IMR-90 (cell line): Measurements from ENCODE around the gene PDCD1LG2. TPM values are rescaled to one million over a fixed set of nuclear protein-coding genes. Genes with fewer than 3 reads are reported as not detected.

Source experiments
- ATAC-seq: fragments of 200-7000 bp; cut with Tn5 transposase; 2 replicates; pipeline ENCODE4 v1.9.1; 2020; ENCODE audit warnings: low read depth, mild to moderate bottlenecking, moderate library complexity
- BruUV-seq: library from RNA; stranded (reverse); fragments of 400-500 nt; replicated peaks from 2 replicates; lab custom pipeline; 2021; lab: Mats Ljungman, UMichigan
- CTCF ChIA-PET: fragments of 300-600 bp; formaldehyde crosslinking; extraction: SDS; loops from one replicate; lab custom pipeline; 2021; ENCODE audit warnings: antibody characterized with exemption; lab: Yijun Ruan, JAX
- POLR2A ChIA-PET: fragments of 300-600 bp; sonication (Branson Sonifier 250); formaldehyde crosslinking; loops from one replicate; lab custom pipeline; 2022; ENCODE audit warnings: antibody characterized with exemption; ENCODE audit not compliant: unreplicated experiment; lab: Charles Lee
- DNase-seq: peaks from one replicate; pipeline ENCODE4 v3.0.0; 2013
- H2AFZ ChIP-seq: replicated peaks from 2 replicates; pipeline ENCODE3; 2013; ENCODE audit warnings: low read length, mild to moderate bottlenecking; ENCODE audit not compliant: poor library complexity
- H2AK5ac ChIP-seq: 2 replicates; pipeline ENCODE4 v1.6.1; 2013; ENCODE audit warnings: low read depth, low read length, inconsistent platforms
- H2AK9ac ChIP-seq: replicated peaks from 2 replicates; pipeline ENCODE3; 2013; ENCODE audit warnings: mild to moderate bottlenecking, low read depth, low read length, moderate library complexity; ENCODE audit not compliant: poor library complexity
- H2BK120ac ChIP-seq: 2 replicates; pipeline ENCODE4 v1.6.1; 2013; ENCODE audit warnings: low read depth, low read length, inconsistent platforms
- H2BK15ac ChIP-seq: 3 replicates; pipeline ENCODE4 v1.6.1; 2013; ENCODE audit warnings: low read depth, low read length, inconsistent platforms
- H2BK20ac ChIP-seq: 2 replicates; pipeline ENCODE4 v1.6.1; 2013; ENCODE audit warnings: low read depth, mild to moderate bottlenecking, inconsistent platforms, low read length, moderate library complexity
- H2BK5ac ChIP-seq: 2 replicates; pipeline ENCODE4 v1.6.1; 2013; ENCODE audit warnings: mild to moderate bottlenecking, low read depth, low read length, inconsistent platforms; ENCODE audit not compliant: poor library complexity, severe bottlenecking
- H3K14ac ChIP-seq: replicated peaks from 2 replicates; pipeline ENCODE4 v1.6.1; 2013; ENCODE audit warnings: low read depth, low read length, inconsistent platforms
- H3K18ac ChIP-seq: 2 replicates; pipeline ENCODE4 v1.6.1; 2013; ENCODE audit warnings: low read depth, low read length, control low read depth
- H3K23ac ChIP-seq: 2 replicates; pipeline ENCODE4 v1.6.1; 2013; ENCODE audit warnings: low read depth, low read length, inconsistent platforms
- H3K27ac ChIP-seq: 2 replicates; pipeline ENCODE4 v1.5.1; 2013; ENCODE audit warnings: mild to moderate bottlenecking, control low read depth, low read length; ENCODE audit not compliant: insufficient read depth
- H3K27me3 ChIP-seq: 2 replicates; pipeline ENCODE4 v1.6.1; 2013; ENCODE audit warnings: low read length; ENCODE audit not compliant: control insufficient read depth, insufficient read depth
- H3K36me3 ChIP-seq: 2 replicates; pipeline ENCODE4 v1.6.1; 2013; ENCODE audit warnings: low read length, mixed read lengths; ENCODE audit not compliant: control insufficient read depth, insufficient read depth
- H3K4ac ChIP-seq: 2 replicates; pipeline ENCODE4 v1.6.1; 2013; ENCODE audit warnings: low read depth, low read length, inconsistent platforms
- H3K4me1 ChIP-seq: 2 replicates; pipeline ENCODE4 v1.6.1; 2013; ENCODE audit warnings: low read length, mixed read lengths; ENCODE audit not compliant: control insufficient read depth, insufficient read depth
- H3K4me2 ChIP-seq: 2 replicates; pipeline ENCODE4 v1.6.1; 2013; ENCODE audit warnings: low read depth, mild to moderate bottlenecking, control low read depth, low read length, moderate library complexity
- H3K4me3 ChIP-seq: 2 replicates; pipeline ENCODE4 v1.5.1; 2013; ENCODE audit warnings: low read depth, mild to moderate bottlenecking, control low read depth, low read length, moderate library complexity; ENCODE audit not compliant: insufficient read depth
- H3K56ac ChIP-seq: 2 replicates; pipeline ENCODE4 v1.6.1; 2013; ENCODE audit warnings: low read length, inconsistent platforms; ENCODE audit not compliant: insufficient read depth; ENCODE audit errors: extremely low read depth
- H3K79me1 ChIP-seq, 2 experiments: 2 replicates each; pipeline ENCODE4 v1.6.1; 2013; ENCODE audit warnings: low read length in 2 of 2, inconsistent platforms in 1 of 2, low read depth in 1 of 2
- H3K9ac ChIP-seq: 2 replicates; pipeline ENCODE4 v1.6.1; 2013; ENCODE audit warnings: low read depth, low read length, control low read depth
- H3K9me1 ChIP-seq: 2 replicates; pipeline ENCODE4 v1.6.1; 2013; ENCODE audit warnings: low read length, inconsistent platforms; ENCODE audit not compliant: insufficient read depth
- H3K9me3 ChIP-seq: 2 replicates; pipeline ENCODE4 v1.6.1; 2013; ENCODE audit warnings: low read length; ENCODE audit not compliant: control insufficient read depth, insufficient read depth
- H4K20me1 ChIP-seq: 2 replicates; pipeline ENCODE4 v1.6.1; 2013; ENCODE audit warnings: low read length, inconsistent platforms; ENCODE audit not compliant: insufficient read depth
- H4K5ac ChIP-seq: 2 replicates; pipeline ENCODE4 v1.6.1; 2013; ENCODE audit warnings: mild to moderate bottlenecking, low read depth, low read length, control low read depth
- H4K8ac ChIP-seq, 2 experiments: 2 replicates each; pipeline ENCODE4 v1.6.1; 2013; ENCODE audit warnings: low read depth in 2 of 2, low read length in 2 of 2, control low read depth in 1 of 2, inconsistent platforms in 1 of 2
- H4K91ac ChIP-seq: 2 replicates; pipeline ENCODE4 v1.6.1; 2013; ENCODE audit warnings: low read depth, low read length, inconsistent platforms; ENCODE audit not compliant: insufficient read depth
- CEBPB ChIP-seq: IDR thresholded peaks from 2 replicates; pipeline ENCODE4 v1.6.1; 2012; ENCODE audit warnings: low read depth, low read length, improper control_type of control experiment
- CTCF ChIP-seq: conservative IDR thresholded peaks from 2 replicates; pipeline ENCODE4 v1.5.1; 2012; ENCODE audit warnings: mild to moderate bottlenecking, low read depth, low read length, improper control_type of control experiment
- ELK1 ChIP-seq: fragments of 150-350 bp; IDR thresholded peaks from 2 replicates; pipeline ENCODE4 v1.6.1; 2016; ENCODE audit warnings: low read depth, mild to moderate bottlenecking, low read length, moderate library complexity, borderline replicate concordance
- RAD21 ChIP-seq: IDR thresholded peaks from 2 replicates; pipeline ENCODE4 v1.6.1; 2012; ENCODE audit warnings: low read length, improper control_type of control experiment
- RCOR1 ChIP-seq: IDR thresholded peaks from 2 replicates; pipeline ENCODE4 v1.6.1; 2012; ENCODE audit warnings: mild to moderate bottlenecking, low read length, improper control_type of control experiment; ENCODE audit not compliant: insufficient replicate concordance
- dilution Hi-C: fragments of 300-500 bp; cut with HindIII; formaldehyde crosslinking; loops from one replicate; pipeline ENCODE4 v1.14.3; 2018; ENCODE audit warnings: low sequenced_read_pairs; ENCODE audit not compliant: unreplicated experiment
- in situ Hi-C: fragments of 300-500 bp; cut with MboI; formaldehyde crosslinking; loops from 3 replicates; pipeline ENCODE4 v1.14.3; 2019; ENCODE audit warnings: low sequenced_read_pairs, inconsistent platforms, mixed read lengths
- intact Hi-C: fragments of 100-400 bp; cut with micrococcal nuclease; formaldehyde crosslinking; loops from 2 replicates; pipeline ENCODE4 v1.10.0; 2022
- polyA plus RNA-seq, 3 experiments: library from polyadenylated mRNA; depleted of rRNA; stranded (reverse); fragments of >200 nt; gene quantifications; 2 replicates each; pipeline ENCODE4 v1.2.3, GENCODE V29; 2012; ENCODE audit warnings: low replicate concordance in 1 of 3
- total RNA-seq: library from RNA; depleted of rRNA; stranded (reverse); fragments of >200 nt; gene quantifications from 2 replicates; pipeline ENCODE4 v1.2.3, GENCODE V29; 2012
- TF ChIP-seq, protein P1 (sequence below): fragments of 150-350 bp; IDR thresholded peaks from 2 replicates; pipeline ENCODE4 v1.6.1; 2017; ENCODE audit warnings: mild to moderate bottlenecking, antibody characterized with exemption, low read length, low read depth

Gene PDCD1LG2
- total and polyA plus RNA-seq, 2 of the 4 experiments (the other 2 are of a cell fraction) = 17.5 to 33.3 TPM

- H3K27me3 ChIP-seq = no peaks in the 10 kb centered on the region
- dilution Hi-C loops = no loop called here
- peak overlapping the region; percentile 73 for H4K91ac ChIP-seq
- peak overlapping the region; percentile 65 for H2BK20ac ChIP-seq
- H2AFZ ChIP-seq = no peak overlapping the region
- H3K79me1 ChIP-seq = peaks cover 0 to 21% of the 10 kb centered on the region in 2 experiments; a peak in 2 of 4 replicates
- H3K4me3 ChIP-seq = no peak overlapping the region
- peak overlapping the region; percentile 92 for H2BK5ac ChIP-seq
- H2BK15ac ChIP-seq = peak overlapping the region; percentile 59; the same call in 2 of the 3 replicates
- ChIA-PET POLR2A (interaction anchor here (0.6 to 2.0 kb wide), 2 partner anchors 75 to 1779 kb away, joined by 3 to 9 read pairs; partner anchors contain the start of gene PDCD1LG2), CTCF (no interaction called here)
- peak overlapping the region; percentile 79 for H2AK5ac ChIP-seq
- H3K4ac ChIP-seq = peak overlapping the region; percentile 83
- no peaks in the 10 kb centered on the region for H3K9me3 ChIP-seq
- DNase-seq (peak; percentile 79), ATAC-seq (peak; percentile 38)
- no peaks in the 10 kb centered on the region for H4K20me1 ChIP-seq
- H2BK120ac ChIP-seq = peak overlapping the region; percentile 71
- peak overlapping the region; percentile 82 for H3K56ac ChIP-seq
- peak overlapping the region; percentile 90 for H3K18ac ChIP-seq
- in situ Hi-C loops = loop anchor here (5.0 to 25.0 kb wide), 4 partner anchors 74 to 1199 kb away; partner anchors contain the start of genes JAK2 and PDCD1LG2
- H3K27ac ChIP-seq = peak overlapping the region; percentile 88
- H3K4me1 ChIP-seq = peaks cover 14% of the 10 kb centered on the region
- TF ChIP-seq CEBPB (no peak), ELK1 (no peak), RCOR1 (no peak), RAD21 (no peak), CTCF (no peak)
- TF ChIP-seq, protein P1, sequence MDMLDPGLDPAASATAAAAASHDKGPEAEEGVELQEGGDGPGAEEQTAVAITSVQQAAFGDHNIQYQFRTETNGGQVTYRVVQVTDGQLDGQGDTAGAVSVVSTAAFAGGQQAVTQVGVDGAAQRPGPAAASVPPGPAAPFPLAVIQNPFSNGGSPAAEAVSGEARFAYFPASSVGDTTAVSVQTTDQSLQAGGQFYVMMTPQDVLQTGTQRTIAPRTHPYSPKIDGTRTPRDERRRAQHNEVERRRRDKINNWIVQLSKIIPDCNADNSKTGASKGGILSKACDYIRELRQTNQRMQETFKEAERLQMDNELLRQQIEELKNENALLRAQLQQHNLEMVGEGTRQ = no peak
- H3K14ac ChIP-seq = peak overlapping the region; percentile 53
- intact Hi-C loops = no loop called here
- no peak overlapping the region for H3K4me2 ChIP-seq
- no peak overlapping the region for H2AK9ac ChIP-seq
- H4K5ac ChIP-seq = peak overlapping the region; percentile 52; the same call in 1 of the 2 replicates
- no TSS peak for BruUV-seq
- peak overlapping the region; percentile 28; the same call in 1 of the 2 replicates for H3K9ac ChIP-seq
- H3K9me1 ChIP-seq = peaks cover 2% of the 10 kb centered on the region; the same call in 1 of the 2 replicates
- H4K8ac ChIP-seq = peak overlapping the region; percentile 75 to 80
- H3K36me3 ChIP-seq = no peaks in the 10 kb centered on the region
- peak overlapping the region; percentile 55 for H3K23ac ChIP-seq
Measured at GRCh38 chr9:5586391-5586802, 76.1 kb downstream of the PDCD1LG2 start.
